ENCODE measurements around the gene OR10G3.

OR10G3 gene

GRCh38 chr14:21535545-21536417 is 44.1 kb downstream of the OR10G3 start:
- no peak for DNase-seq (ENCODE audit: low spot score)

- no peak for DNase-seq (ENCODE audit: low spot score)
Observed at GRCh38 chr14:21534576-21534975, 45.3 kb downstream of the OR10G3 start.

- DNase-seq (ENCODE audit: low spot score), result no peak
Observed at GRCh38 chr14:21533294-21533693, 46.6 kb downstream of the OR10G3 start.

- no peak for DNase-seq (ENCODE audit: low spot score)
Observed at GRCh38 chr14:21529515-21529914, 50.4 kb downstream of the OR10G3 start.

- no peak for DNase-seq (ENCODE audit: low spot score)
Observed at GRCh38 chr14:21528381-21529348, 51.2 kb downstream of the OR10G3 start.

- DNase-seq (ENCODE audit: low spot score), result no peak
Observed at GRCh38 chr14:21527318-21527679, 52.6 kb downstream of the OR10G3 start.

- no peak for DNase-seq (ENCODE audit: low spot score)
Observed at GRCh38 chr14:21526672-21527317, 53.1 kb downstream of the OR10G3 start.

GRCh38 chr14:21525962-21526671 is 53.8 kb downstream of the OR10G3 start, which contains the start of gene SALL2:
SALL2 (minus strand) TSS chr14:21526346; CDS start chr14:21526127, 219 bp downstream.
- DNase-seq (ENCODE audit: low spot score), result peak; percentile 13

GRCh38 chr14:21525571-21525961 is 54.3 kb downstream of the OR10G3 start:
- DNase-seq (ENCODE audit: low spot score), result no peak

- no peak for DNase-seq (ENCODE audit: low spot score)
Observed at GRCh38 chr14:21524575-21525490, 55.0 kb downstream of the OR10G3 start.

- no peak for DNase-seq (ENCODE audit: low spot score)
Observed at GRCh38 chr14:21523203-21523602, 56.7 kb downstream of the OR10G3 start.

- peak; percentile 62 for DNase-seq (ENCODE audit: low spot score)
Observed at GRCh38 chr14:21521501-21521900, 58.4 kb downstream of the OR10G3 start.

GRCh38 chr14:21520767-21521166 is 59.1 kb downstream of the OR10G3 start:
- no peak for DNase-seq (ENCODE audit: low spot score)

GRCh38 chr14:21518725-21519124 is 61.2 kb downstream of the OR10G3 start:
- no peak for DNase-seq (ENCODE audit: low spot score)
